HG02588 (cell line): ENCODE measurements around the gene NTRK2.

Experiments
- ATAC-seq: cut with Tn5 transposase; IDR thresholded peaks from one replicate; pipeline ENCODE4 v1.9.1; 2021; ENCODE audit warnings: mild to moderate bottlenecking, moderate library complexity; ENCODE audit not compliant: unreplicated experiment

Gene NTRK2

GRCh38 chr9:84778570-84778969, 109.0 kb downstream of the NTRK2 start:
- no peak for ATAC-seq

DNA sequence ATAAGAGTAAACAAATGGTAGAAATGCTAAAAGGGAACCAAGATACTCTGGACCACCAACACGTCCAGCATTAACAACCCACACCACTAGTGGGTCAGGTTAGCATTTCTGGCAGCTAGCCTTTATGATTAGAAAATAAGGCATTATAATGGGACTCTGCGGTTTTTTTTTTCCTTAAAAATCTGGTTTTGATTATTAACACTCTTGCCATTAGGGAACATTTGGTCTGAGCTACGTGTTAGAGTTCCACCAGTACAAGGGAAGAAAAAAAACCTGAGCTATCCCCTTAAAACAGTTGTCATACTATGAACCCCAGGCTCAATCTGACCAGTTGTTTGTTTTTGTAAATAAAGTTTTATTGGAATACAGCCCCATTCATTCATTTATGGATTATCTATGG, 110.4 kb downstream of the NTRK2 start:
- ATAC-seq = no peak

DNA sequence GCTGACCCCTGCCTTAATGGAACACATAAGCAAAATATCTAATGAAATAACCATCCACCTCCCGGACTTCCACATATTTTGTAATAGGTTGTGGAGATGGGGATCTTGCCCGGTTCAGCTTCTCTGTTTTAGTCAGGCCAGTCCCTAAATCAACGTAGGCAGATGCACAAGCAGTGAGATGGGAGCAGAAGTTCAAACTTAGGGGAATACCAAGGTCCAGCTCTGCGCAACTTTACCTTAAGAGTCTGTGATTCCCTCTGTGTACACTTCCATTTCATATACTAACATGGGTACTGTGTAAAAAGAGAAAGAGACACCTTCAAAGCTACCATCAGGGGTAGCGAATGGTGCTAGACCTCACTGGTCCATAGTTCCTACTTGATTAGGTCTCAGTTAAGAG, 110.9 kb downstream of the NTRK2 start:
- no peak for ATAC-seq

DNA sequence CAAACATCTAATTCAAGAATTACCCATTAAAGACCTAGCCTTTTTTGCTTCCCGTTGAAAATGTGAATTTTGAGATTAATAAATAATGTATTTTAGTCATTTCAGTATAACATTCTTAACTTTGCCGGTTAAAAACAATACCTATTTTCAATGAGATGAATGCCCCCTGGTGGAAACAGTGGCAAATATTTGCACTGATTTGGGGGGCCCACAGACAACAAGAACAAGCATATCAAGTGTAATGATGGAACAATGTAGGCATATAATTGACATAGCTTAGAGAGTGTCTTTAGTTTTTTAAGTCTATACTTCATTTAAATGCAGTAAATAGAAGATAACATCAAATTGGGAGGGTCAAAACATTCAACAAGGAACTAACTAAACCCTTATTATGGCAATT, 111.9 kb downstream of the NTRK2 start:
- ATAC-seq = no peak

DNA sequence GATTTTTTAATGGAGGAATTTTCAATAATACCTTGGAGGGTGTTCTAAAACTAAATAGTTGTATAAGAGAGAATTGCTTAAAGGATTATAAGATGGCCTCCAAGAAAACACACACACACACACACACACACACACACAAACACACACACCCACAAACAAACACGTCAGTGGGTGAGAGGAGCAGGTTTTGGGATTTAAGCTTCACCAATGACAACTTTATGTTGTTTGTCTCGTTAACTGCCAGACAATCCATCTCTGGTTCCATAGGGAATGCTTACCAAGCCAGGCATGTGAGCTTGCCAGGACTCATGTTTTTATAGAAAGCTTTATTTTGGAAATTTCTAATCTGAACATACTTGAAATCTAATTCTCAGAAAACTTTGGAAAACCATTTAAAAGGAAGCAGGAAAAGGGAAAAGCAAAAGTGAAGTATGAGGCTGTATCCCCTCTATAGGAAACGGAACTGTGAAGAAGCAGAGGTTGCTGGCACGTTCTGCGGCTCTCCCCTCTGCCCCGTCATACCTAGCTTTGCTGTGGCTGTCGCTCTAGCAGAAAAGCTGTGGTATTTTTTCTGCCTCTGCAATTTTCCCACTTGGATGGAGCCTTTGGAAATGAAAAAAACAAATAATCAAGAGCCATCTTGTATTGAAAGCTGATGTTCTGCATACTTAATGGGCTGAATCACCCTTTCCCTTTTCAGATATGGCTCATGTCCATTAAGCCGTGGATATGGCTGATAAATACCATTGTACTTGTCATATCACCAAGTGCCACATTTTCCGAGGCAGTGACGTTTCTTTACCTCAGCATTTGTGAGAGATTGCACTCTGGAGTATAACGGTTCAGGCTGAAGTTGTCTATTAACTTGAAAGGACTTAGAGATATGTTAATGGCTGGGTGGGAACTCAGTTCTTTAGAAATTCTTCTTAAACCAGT, 112.7 kb downstream of the NTRK2 start:
- no peak for ATAC-seq

GRCh38 chr9:84785792-84786547, 116.4 kb downstream of the NTRK2 start:
- ATAC-seq = no peak

- ATAC-seq = no peak
Measured at GRCh38 chr9:84788803-84789462, 119.4 kb downstream of the NTRK2 start.

GRCh38 chr9:84789463-84789830, 119.9 kb downstream of the NTRK2 start:
- no peak for ATAC-seq

DNA sequence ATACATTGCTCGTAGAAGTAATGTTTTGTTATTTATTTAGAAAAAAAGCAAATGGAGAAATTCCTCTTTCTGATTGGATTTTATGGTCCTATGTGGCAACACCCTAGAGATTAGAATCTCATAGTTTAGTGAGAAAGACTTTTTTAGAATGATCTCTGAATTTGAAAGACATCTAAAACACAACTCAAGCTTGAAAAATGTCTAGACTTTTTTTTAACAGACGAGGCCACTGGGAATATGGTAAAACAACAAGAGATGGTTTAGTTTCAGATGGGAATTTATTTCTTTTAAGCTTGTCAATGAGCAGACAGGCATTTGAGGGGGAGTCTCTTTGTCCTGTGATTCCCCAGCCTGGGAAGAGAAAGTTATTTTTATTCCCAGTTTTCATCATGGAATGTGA, 122.1 kb downstream of the NTRK2 start:
- ATAC-seq = no peak

GRCh38 chr9:84793251-84793650, 123.7 kb downstream of the NTRK2 start:
- no peak for ATAC-seq

DNA sequence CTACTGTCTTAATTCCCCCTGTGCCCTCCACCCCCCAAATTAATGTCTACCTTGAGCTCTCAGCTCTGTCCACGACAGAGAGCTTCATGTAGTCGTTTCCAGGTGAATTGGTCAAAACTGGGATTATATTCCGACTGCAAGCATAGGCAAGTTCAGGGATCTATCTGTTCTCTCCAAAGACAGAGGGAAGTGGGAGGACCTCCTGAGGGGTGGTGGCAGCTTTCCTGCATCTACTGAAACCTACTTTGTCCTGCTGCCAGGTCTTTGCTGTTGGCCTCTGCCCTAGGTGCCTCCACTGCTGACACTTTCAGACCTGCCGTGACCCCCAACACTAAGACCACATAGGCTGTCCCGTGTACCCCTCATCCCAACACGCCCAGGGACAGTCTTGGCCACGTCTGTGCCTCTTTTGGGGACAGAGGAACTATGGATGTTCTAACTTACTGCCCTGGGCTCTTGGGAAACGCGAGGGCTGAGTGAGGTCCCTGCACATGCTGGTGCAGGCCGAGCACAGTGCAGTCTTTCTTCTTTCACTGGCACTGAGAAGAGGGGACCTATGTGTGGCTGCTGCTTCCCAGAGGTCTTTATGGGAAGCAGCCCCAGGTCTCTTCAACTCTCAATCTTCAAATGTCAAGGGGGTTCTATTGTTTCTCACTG, 125.6 kb downstream of the NTRK2 start:
- no peak for ATAC-seq

DNA sequence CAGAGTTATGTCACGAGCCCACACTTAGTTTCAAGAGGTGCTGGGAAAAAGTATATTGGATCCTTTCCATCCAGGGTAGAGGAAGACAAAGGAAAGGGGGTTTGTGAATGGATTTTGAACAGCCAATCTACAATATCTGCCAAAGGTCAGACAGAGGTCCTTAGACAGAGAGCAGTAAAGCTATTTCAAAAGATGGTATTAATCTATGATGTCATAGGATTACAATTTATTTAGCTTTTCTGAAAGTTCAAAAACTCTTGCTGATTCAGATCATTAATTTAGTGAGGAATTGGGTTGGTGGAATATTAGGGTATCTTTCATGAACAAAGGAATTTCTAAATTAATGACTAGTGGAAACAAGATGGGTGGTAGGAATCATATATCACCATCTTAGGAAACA, 126.9 kb downstream of the NTRK2 start:
- no peak for ATAC-seq

DNA sequence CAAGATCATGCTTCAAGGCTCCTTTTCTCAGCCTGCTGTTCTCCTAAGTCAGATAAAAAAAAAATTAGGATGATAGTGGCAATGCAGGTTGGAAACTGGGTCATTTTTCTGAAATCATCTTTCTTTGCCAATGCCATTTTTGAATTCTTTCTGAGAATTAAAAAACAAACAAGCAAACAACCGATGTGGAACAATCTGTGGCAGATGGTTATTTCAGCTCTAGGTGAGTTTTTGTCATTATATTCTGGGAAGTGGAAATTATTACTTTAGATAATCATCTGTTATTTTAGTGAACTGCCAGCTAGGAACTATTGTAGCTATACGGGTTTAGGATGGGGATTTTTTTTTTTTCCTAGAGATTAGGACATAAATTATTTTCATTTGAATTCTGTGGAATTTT, 129.7 kb downstream of the NTRK2 start:
- no peak for ATAC-seq

GRCh38 chr9:84804951-84805694, 135.6 kb downstream of the NTRK2 start:
- ATAC-seq = no peak

GRCh38 chr9:84807431-84807830, 137.9 kb downstream of the NTRK2 start:
- no peak for ATAC-seq

GRCh38 chr9:84807870-84808390, 138.4 kb downstream of the NTRK2 start:
- no peak for ATAC-seq

DNA sequence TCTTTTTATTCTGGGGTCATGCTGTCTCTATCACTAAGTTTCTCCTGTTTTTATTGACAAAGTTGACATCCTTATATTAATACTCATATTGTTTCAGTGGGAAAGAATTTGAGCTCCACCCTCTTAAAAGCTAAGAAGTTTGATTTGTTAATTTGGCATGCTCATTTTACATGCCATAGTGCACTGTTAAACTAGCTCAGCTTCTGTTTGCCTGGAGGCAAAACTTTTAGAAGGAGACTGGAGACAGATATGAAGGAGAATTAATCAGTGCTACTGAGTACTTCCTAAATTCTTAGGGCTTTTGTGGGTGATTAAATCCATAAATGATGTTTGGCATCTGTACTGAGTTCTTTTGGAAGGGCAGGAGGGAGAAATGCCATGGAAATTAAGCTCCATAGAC, 138.9 kb downstream of the NTRK2 start:
- ATAC-seq = no peak

- ATAC-seq = no peak
Measured at GRCh38 chr9:84811072-84811750, 141.7 kb downstream of the NTRK2 start.

GRCh38 chr9:84811751-84812074, 142.2 kb downstream of the NTRK2 start:
- no peak for ATAC-seq

- no peak for ATAC-seq
Measured at GRCh38 chr9:84812355-84812754, 142.8 kb downstream of the NTRK2 start.
